WTC11 (cell line): ENCODE measurements around the gene SNX1. TPM values are rescaled to one million over a fixed set of nuclear protein-coding genes. Genes with fewer than 3 reads are reported as not detected.

Experiments used
- ATAC-seq: fragments of 200-7000 bp; cut with Tn5 transposase; 2 replicates; pipeline ENCODE4 v1.10.0; 2021; ENCODE audit warnings: mild to moderate bottlenecking, moderate library complexity
- CTCF ChIA-PET: fragments of 300-600 bp; sonication (Branson Sonifier 250); formaldehyde crosslinking; loops from one replicate; lab custom pipeline; 2021; ENCODE audit warnings: antibody characterized with exemption; lab: Charles Lee
- POLR2A ChIA-PET: fragments of 350-600 bp; sonication (Branson Sonifier 250); formaldehyde crosslinking; loops from one replicate; lab custom pipeline; 2021; ENCODE audit warnings: antibody characterized with exemption; lab: Charles Lee
- DNase-seq: peaks from one replicate; pipeline ENCODE4 v3.0.0; 2021; ENCODE audit warnings: low spot score
- H3K27ac Mint-ChIP-seq: 2 replicates; pipeline ENCODE4 v1.8.0; 2021; ENCODE audit warnings: mixed read lengths
- H3K27me3 Mint-ChIP-seq: 2 replicates; pipeline ENCODE4 v1.8.0; 2021; ENCODE audit warnings: low read depth, mild to moderate bottlenecking, moderate library complexity, mixed read lengths
- H3K36me3 Mint-ChIP-seq: 2 replicates; pipeline ENCODE4 v1.8.0; 2021; ENCODE audit warnings: mixed read lengths
- H3K4me1 Mint-ChIP-seq: 2 replicates; pipeline ENCODE4 v1.8.0; 2022; ENCODE audit warnings: mixed read lengths
- H3K4me3 Mint-ChIP-seq: 2 replicates; pipeline ENCODE4 v1.8.0; 2021; ENCODE audit warnings: mild to moderate bottlenecking, moderate library complexity, mixed read lengths
- H3K9me3 Mint-ChIP-seq: 2 replicates; pipeline ENCODE4 v1.8.0; 2021; ENCODE audit warnings: mixed read lengths
- ATF1 ChIP-seq: sonication (generic); formaldehyde crosslinking; IDR thresholded peaks from 2 replicates; pipeline ENCODE4 v1.8.1; 2023; ENCODE audit warnings: mild to moderate bottlenecking, moderate library complexity, missing genetic modification reagents
- CREB1 ChIP-seq: sonication (generic); formaldehyde crosslinking; IDR thresholded peaks from 2 replicates; pipeline ENCODE4 v1.8.0; 2023; ENCODE audit warnings: mild to moderate bottlenecking, missing genetic modification reagents
- CREM ChIP-seq: sonication (generic); formaldehyde crosslinking; IDR thresholded peaks from 2 replicates; pipeline ENCODE4 v1.8.1; 2022; ENCODE audit warnings: mild to moderate bottlenecking, missing genetic modification reagents, moderate library complexity
- FOXK1 ChIP-seq: sonication (generic); formaldehyde crosslinking; IDR thresholded peaks from 2 replicates; pipeline ENCODE4 v1.8.0; 2022; ENCODE audit warnings: mild to moderate bottlenecking, moderate library complexity, missing genetic modification reagents
- GRHL2 ChIP-seq: fragments of 250-450 bp; sonication (Bioruptor Pico); IDR thresholded peaks from 2 replicates; pipeline ENCODE4 v1.8.0; 2022; ENCODE audit warnings: mild to moderate bottlenecking, moderate library complexity; ENCODE audit not compliant: insufficient replicate concordance, severe bottlenecking
- MXD4 ChIP-seq: fragments of 250-450 bp; sonication (Bioruptor Pico); IDR thresholded peaks from 2 replicates; pipeline ENCODE4 v1.8.0; 2021; ENCODE audit warnings: mild to moderate bottlenecking, moderate library complexity, borderline replicate concordance
- NFYB ChIP-seq: sonication (generic); formaldehyde crosslinking; conservative IDR thresholded peaks from 2 replicates; pipeline ENCODE4 v1.8.0; 2022; ENCODE audit warnings: low read depth, missing genetic modification reagents
- NR3C1 ChIP-seq: sonication (generic); formaldehyde crosslinking; conservative IDR thresholded peaks from 2 replicates; pipeline ENCODE4 v1.8.1; 2023; ENCODE audit warnings: low read depth, mild to moderate bottlenecking, missing genetic modification reagents
- ZNF121 ChIP-seq: sonication (generic); formaldehyde crosslinking; IDR thresholded peaks from 2 replicates; pipeline ENCODE4 v1.8.0; 2023; ENCODE audit warnings: missing genetic modification reagents
- ZNF232 ChIP-seq: sonication (generic); formaldehyde crosslinking; IDR thresholded peaks from 2 replicates; pipeline ENCODE4 v1.8.0; 2022; ENCODE audit warnings: mild to moderate bottlenecking, missing genetic modification reagents
- total RNA-seq: library from RNA; stranded (reverse); gene quantifications from 3 replicates; pipeline ENCODE4 v1.2.3, GENCODE V29; 2021
- TF ChIP-seq, protein P1 (sequence below): fragments of 200-600 bp; IDR thresholded peaks from 2 replicates; pipeline ENCODE4 v1.8.0; 2022; ENCODE audit warnings: antibody characterized with exemption
- TF ChIP-seq, protein P2 (sequence below): fragments of 250-450 bp; sonication (Bioruptor Pico); IDR thresholded peaks from 2 replicates; pipeline ENCODE4 v1.9.0; 2021; ENCODE audit warnings: moderate library complexity, mild to moderate bottlenecking, inconsistent platforms, borderline replicate concordance
- TF ChIP-seq, protein P3 (sequence below): sonication (generic); formaldehyde crosslinking; IDR thresholded peaks from 2 replicates; pipeline ENCODE4 v1.8.1; 2023; ENCODE audit warnings: mild to moderate bottlenecking, moderate library complexity, missing genetic modification reagents
- TF ChIP-seq, protein P4 (sequence below): sonication (generic); formaldehyde crosslinking; IDR thresholded peaks from 2 replicates; pipeline ENCODE4 v1.8.1; 2023; ENCODE audit warnings: mild to moderate bottlenecking, missing genetic modification reagents

The SNX1 gene
- total RNA-seq, 1 experiment from 2014 or later, result 65.7 TPM

DNA sequence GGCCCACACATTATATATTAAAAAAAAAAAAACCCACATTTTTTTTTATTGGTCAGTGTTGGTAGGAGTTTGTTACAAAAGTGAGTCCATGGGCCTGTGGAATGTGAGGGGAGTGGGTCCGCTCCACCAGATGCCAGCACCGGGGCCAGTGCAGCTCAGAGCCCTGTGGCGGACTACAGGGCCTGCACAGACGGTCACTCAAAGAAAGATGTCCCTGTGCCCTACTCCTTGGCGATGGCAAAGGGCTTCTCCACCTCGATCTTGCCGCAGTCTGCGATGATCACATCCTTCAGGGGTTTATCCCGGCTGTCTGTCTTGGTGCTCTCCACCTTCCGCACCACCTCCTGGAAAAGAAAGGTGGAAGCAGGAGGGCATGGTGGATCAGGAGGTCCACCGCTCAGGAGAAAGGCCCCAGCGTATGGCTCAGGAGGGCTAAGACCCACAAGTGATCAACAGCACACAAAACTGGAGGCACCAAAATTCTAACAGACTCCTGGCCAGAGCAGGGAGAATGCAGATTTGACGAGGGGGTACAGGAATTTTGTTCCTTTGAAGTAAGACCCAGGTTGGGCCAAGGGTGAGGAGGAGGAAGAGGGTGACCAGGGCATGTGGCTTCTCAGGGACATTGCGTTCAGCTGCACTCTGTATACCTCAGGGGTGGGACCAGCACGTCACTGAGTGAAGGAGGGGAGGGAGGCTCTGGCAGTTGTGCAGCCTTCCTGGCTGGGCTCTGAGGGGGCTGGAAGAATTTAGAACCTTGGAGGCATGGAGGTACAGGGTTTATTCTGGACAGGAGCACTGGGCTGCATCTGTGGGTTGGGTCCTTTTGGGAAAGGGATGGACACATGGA, 60.2 kb downstream of the SNX1 start (continued):
- TF ChIP-seq FOXK1 (CRISPR knock-in tag), result no peak
- TF ChIP-seq, protein P1, sequence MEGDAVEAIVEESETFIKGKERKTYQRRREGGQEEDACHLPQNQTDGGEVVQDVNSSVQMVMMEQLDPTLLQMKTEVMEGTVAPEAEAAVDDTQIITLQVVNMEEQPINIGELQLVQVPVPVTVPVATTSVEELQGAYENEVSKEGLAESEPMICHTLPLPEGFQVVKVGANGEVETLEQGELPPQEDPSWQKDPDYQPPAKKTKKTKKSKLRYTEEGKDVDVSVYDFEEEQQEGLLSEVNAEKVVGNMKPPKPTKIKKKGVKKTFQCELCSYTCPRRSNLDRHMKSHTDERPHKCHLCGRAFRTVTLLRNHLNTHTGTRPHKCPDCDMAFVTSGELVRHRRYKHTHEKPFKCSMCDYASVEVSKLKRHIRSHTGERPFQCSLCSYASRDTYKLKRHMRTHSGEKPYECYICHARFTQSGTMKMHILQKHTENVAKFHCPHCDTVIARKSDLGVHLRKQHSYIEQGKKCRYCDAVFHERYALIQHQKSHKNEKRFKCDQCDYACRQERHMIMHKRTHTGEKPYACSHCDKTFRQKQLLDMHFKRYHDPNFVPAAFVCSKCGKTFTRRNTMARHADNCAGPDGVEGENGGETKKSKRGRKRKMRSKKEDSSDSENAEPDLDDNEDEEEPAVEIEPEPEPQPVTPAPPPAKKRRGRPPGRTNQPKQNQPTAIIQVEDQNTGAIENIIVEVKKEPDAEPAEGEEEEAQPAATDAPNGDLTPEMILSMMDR, result no peak
- TF ChIP-seq ZNF232, result no peak
- TF ChIP-seq ATF1 (CRISPR knock-in tag), result no peak
- TF ChIP-seq GRHL2, result no peak
- no peak for TF ChIP-seq ZNF121 (CRISPR knock-in tag)

DNA sequence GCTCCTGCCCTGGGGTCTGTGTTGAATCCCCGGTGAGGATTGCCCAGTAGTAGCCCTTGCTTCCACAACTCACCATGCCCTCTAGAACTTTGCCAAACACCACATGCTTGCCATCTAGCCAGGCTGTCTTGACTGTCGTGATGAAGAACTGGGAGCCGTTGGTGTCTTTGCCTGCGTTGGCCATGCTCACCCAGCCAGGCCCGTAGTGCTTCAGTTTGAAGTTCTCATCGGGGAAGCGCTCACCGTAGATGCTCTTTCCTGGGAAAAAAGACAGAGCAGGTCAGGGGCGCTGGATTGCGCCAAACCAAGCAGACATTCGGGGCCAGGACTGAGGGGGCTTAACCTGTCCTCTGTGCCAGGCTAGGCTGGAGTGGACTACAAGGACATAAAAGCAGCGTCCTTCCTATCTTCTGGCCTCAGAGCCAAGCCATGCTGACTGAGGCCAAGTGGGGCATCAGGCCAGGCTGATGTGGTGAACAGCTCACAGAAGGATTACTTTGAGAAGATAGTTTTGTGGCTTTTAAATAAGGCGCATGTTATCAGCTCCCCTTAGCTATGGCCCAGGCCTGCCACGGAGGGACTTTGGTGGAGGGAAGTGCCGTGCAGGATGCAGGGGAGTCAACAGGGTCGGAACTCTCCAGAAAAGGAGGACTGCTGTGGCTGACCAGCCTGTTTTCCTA, 61.0 kb downstream of the SNX1 start:
- no peak for ATAC-seq
- CTCF ChIA-PET, result no interaction called here
- Mint-ChIP-seq H3K36me3 (peaks cover 54% of the 10 kb centered on the region), H3K27me3 (peaks cover 14% of the 10 kb centered on the region), H3K4me3 (no peak overlapping the region), H3K4me1 (peaks cover 12% of the 10 kb centered on the region), H3K27ac (no peak overlapping the region), H3K9me3 (no peaks in the 10 kb centered on the region)
- TF ChIP-seq CREM (CRISPR knock-in tag), result no peak
- TF ChIP-seq, protein P2, sequence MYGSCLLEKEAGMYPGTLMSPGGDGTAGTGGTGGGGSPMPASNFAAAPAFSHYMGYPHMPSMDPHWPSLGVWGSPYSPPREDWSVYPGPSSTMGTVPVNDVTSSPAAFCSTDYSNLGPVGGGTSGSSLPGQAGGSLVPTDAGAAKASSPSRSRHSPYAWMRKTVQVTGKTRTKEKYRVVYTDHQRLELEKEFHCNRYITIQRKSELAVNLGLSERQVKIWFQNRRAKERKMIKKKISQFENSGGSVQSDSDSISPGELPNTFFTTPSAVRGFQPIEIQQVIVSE (CRISPR knock-in tag), result no peak
- POLR2A ChIA-PET, result no interaction called here
- DNase-seq, result no peak

DNA sequence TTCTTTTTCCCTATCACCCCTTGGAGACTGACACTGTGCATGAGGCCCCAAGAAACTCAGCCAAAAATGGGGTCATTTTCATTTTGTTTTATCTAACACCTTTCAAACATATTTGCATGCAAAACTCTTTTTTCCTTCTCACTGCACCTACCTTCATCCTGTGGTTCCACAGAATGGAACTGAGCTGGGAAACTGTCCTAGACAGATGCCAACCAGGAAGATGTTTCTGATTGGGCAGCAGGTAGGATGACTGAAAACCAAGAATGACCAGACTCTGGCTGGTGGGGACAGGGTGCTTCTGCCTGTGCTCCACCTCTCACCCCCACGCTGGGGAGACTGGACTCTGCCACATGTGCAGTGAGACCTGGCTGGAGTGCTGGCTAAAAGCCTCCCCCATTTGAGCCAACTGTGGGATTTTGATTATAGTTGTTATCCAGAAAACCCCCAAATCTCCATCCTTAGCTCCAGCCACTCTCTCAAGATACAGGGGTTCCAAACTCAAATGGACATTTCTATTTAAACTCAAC, 61.9 kb downstream of the SNX1 start:
- DNase-seq, result no peak
- POLR2A ChIA-PET, result no interaction called here
- TF ChIP-seq CREB1 (CRISPR knock-in tag), result no peak
- no peak for TF ChIP-seq ZNF121 (CRISPR knock-in tag)
- no peak for TF ChIP-seq MXD4 (CRISPR knock-in tag)
- no peak for TF ChIP-seq NFYB (CRISPR knock-in tag)
- TF ChIP-seq NR3C1, result no peak
- TF ChIP-seq ATF1 (CRISPR knock-in tag), result no peak
- TF ChIP-seq, protein P3, sequence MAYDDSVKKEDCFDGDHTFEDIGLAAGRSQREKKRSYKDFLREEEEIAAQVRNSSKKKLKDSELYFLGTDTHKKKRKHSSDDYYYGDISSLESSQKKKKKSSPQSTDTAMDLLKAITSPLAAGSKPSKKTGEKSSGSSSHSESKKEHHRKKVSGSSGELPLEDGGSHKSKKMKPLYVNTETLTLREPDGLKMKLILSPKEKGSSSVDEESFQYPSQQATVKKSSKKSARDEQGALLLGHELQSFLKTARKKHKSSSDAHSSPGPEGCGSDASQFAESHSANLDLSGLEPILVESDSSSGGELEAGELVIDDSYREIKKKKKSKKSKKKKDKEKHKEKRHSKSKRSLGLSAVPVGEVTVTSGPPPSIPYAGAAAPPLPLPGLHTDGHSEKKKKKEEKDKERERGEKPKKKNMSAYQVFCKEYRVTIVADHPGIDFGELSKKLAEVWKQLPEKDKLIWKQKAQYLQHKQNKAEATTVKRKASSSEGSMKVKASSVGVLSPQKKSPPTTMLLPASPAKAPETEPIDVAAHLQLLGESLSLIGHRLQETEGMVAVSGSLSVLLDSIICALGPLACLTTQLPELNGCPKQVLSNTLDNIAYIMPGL (CRISPR knock-in tag), result no peak
- TF ChIP-seq, protein P4, sequence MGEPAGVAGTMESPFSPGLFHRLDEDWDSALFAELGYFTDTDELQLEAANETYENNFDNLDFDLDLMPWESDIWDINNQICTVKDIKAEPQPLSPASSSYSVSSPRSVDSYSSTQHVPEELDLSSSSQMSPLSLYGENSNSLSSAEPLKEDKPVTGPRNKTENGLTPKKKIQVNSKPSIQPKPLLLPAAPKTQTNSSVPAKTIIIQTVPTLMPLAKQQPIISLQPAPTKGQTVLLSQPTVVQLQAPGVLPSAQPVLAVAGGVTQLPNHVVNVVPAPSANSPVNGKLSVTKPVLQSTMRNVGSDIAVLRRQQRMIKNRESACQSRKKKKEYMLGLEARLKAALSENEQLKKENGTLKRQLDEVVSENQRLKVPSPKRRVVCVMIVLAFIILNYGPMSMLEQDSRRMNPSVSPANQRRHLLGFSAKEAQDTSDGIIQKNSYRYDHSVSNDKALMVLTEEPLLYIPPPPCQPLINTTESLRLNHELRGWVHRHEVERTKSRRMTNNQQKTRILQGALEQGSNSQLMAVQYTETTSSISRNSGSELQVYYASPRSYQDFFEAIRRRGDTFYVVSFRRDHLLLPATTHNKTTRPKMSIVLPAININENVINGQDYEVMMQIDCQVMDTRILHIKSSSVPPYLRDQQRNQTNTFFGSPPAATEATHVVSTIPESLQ (CRISPR knock-in tag), result no peak
- TF ChIP-seq, all 79 proteins: peak for 0
- ATAC-seq, result no peak
- H3K9me3 Mint-ChIP-seq, result no peaks in the 10 kb centered on the region
- H3K36me3 Mint-ChIP-seq, result peaks cover 57% of the 10 kb centered on the region
- peaks cover 9% of the 10 kb centered on the region for H3K27me3 Mint-ChIP-seq
- peaks cover 15% of the 10 kb centered on the region for H3K4me1 Mint-ChIP-seq
- no peak overlapping the region for H3K4me3 Mint-ChIP-seq
- no peak overlapping the region for H3K27ac Mint-ChIP-seq
- CTCF ChIA-PET, result no interaction called here
